HG03135 (cell line): Measurements from ENCODE around the gene MCEMP1.

Source experiments
- ATAC-seq: cut with Tn5 transposase; IDR thresholded peaks from one replicate; pipeline ENCODE4 v1.9.1; 2021; ENCODE audit warnings: mild to moderate bottlenecking, moderate library complexity; ENCODE audit not compliant: unreplicated experiment

The MCEMP1 gene

GRCh38 chr19:7694499-7694898 is 17.6 kb downstream of the MCEMP1 start:
- ATAC-seq = no peak

- ATAC-seq = no peak
Observed at GRCh38 chr19:7697721-7698287, 20.9 kb downstream of the MCEMP1 start.

DNA sequence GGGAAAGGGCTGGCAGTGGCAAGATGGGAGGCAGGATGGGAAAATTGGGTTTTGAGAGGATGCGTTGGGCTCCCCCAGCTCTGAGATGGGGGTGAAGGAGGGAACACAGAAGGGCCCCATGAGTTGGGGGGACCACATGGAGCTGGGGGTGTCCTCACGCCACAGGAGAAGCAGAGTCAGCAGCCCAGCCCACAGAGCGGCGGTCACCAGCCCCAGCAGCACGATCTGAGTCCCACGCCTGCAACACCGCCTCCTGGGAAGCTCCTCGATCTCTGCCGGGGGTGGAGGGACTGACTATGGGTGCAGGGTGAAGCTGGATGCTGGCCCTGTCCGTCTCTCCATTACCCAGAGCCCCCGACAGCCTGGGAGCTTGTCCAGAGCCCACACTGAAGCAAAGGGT is 21.7 kb downstream of the MCEMP1 start:
- ATAC-seq = no peak

- ATAC-seq = no peak
Observed at GRCh38 chr19:7699003-7699402, 22.1 kb downstream of the MCEMP1 start.

GRCh38 chr19:7699417-7700401 is 22.8 kb downstream of the MCEMP1 start:
- no peak for ATAC-seq

GRCh38 chr19:7701049-7701653 is 24.3 kb downstream of the MCEMP1 start:
- ATAC-seq = no peak

GRCh38 chr19:7701654-7702457 is 25.0 kb downstream of the MCEMP1 start, which contains the start of gene FCER2:
FCER2 (minus strand) TSS chr19:7702131; CDS start chr19:7699760, 2,371 bp downstream.
- peak; percentile 45 for ATAC-seq

DNA sequence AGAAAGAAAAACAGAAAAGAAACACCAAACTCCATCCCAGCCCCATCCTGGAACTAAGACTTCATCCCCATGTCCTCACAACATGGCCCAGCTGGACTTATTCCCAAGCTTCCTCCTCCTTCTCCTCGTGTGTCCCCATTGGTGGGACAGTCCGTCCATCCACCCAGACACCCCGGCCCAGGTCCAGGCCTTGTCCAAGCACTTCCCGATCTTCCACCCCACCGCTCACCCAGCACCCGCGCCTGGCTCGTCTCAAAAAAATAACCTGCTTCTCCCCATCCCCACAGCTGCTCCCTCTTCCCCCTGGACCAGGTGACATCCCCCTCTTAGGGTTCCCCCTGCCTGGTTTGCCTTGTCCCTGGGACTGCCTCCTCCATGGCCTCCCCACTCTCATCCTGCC is 26.4 kb downstream of the MCEMP1 start:
- ATAC-seq = no peak

DNA sequence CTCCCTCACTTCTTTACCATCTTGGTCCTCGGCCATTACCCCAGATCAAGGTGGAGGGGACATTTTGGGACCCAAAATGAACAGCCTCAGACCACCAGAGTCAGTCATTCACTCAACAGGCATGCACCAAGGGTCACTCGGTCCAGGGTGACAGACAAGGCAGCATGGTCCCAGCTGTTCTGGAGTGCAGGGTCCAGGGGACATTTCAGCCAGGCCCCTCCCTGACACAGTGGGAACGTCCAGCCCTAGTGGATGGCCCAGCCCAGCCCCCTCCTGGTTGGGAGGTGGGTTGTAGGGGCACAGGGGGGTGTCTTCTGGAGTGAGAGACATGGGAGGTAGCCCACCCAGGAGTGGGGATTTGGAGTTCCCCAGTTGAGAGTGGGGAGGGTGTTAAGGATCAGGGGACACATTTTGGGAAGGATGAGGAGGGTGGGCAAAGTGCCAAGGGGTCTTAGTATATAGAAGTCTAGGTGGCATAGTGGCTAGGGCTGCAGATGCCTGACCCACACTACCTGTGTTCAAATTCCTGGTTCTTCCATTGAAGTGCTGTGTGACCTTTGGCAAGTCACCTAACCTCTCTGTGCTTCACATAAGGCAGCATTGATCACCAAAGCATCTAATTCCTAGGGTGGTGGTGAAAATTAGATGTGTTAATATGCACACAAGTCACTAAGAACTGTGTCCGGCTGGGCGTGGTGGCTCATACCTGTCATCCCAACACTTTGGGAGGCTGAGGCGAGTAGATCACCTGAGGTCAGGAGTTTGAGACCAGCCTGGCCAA is 27.6 kb downstream of the MCEMP1 start:
- no peak for ATAC-seq

- peak; percentile 51 for ATAC-seq
Observed at GRCh38 chr19:7705387-7706187, 28.7 kb downstream of the MCEMP1 start.

- ATAC-seq = no peak
Observed at GRCh38 chr19:7706188-7706954, 29.5 kb downstream of the MCEMP1 start.

GRCh38 chr19:7706955-7707456 is 30.1 kb downstream of the MCEMP1 start:
- no peak for ATAC-seq

- ATAC-seq = no peak
Observed at GRCh38 chr19:7709932-7710460, 33.1 kb downstream of the MCEMP1 start.

GRCh38 chr19:7710616-7711015 is 33.7 kb downstream of the MCEMP1 start:
- no peak for ATAC-seq

- ATAC-seq = no peak
Observed at GRCh38 chr19:7715671-7716070, 38.8 kb downstream of the MCEMP1 start.

DNA sequence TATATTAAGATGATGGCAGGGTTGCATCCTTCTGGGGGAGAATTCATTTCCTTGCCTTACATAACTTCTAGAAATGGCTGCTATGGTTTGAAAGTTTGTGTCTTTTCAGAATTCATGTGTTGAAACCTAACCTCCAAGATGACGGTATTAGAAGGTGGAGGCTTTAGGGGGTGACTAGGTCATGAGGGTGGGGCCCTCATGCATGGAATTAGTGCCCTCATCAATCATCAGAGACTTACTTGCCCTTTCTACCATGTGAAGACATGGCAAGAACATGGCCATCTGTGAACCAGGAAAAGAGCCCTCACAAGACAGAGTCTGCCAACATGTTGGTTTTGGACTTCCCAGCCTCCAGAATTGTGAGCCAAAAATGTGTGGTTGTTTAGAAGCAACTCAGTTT is 39.9 kb downstream of the MCEMP1 start:
- no peak for ATAC-seq

DNA sequence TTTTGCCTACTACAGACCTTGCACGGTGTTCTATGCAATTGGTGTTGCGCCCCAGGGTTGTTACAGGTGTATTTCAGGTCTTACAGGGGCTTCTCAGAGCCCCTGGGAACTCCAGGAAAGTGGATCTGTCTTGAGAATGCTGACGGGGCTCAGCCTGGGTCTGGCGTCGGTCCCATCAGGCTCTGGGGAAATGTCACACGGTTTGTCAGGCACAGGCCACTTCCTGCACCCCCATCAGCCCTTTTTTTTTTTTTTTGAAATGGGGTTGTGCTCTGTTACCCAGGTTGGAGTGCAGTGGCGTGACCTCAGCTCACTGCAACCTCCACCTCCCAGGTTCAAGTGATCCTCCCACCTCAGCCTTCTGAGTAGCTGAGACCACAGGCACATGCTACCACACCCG is 41.8 kb downstream of the MCEMP1 start:
- ATAC-seq = no peak

- ATAC-seq = no peak
Observed at GRCh38 chr19:7720351-7720750, 43.5 kb downstream of the MCEMP1 start.
